GM21786 (cell line): Measurements from ENCODE around the gene IGSF21.
"Not testable (repeated sequence)": the region's sequence is repeated elsewhere in the genome, so short reads cannot be mapped to it uniquely, and the experiment has no call there.

Source experiments
- ATAC-seq: cut with Tn5 transposase; IDR thresholded peaks from one replicate; pipeline ENCODE4 v1.9.1; 2021; ENCODE audit not compliant: unreplicated experiment

IGSF21 gene

DNA sequence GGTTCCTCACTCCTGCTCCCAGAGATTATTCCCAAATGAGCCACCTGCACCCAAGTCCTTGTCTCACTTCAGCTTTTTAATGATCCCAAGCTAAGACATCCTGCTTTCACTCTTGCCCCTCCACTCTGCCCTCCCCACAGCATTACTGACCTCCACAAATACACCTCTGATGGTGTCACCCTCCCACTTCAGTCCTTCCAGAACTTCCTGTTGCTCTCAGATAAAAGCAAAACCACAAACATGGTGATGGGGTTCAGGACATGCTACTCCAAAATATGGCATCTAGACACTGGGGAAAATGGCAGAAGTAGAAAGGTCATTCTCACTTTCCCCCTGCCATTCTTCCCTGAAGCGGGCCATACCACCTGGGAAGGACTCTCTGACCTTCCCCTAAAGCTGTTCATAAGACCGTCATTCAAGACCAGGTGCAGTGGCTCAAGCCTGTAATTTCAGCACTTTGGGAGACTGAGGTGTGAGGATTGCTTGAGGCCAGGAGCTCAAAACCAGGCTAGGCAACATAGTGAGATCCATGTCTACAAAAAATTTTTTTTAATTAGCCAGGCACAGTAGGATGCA is 307.4 kb downstream of the IGSF21 start:
- ATAC-seq: no peak

DNA sequence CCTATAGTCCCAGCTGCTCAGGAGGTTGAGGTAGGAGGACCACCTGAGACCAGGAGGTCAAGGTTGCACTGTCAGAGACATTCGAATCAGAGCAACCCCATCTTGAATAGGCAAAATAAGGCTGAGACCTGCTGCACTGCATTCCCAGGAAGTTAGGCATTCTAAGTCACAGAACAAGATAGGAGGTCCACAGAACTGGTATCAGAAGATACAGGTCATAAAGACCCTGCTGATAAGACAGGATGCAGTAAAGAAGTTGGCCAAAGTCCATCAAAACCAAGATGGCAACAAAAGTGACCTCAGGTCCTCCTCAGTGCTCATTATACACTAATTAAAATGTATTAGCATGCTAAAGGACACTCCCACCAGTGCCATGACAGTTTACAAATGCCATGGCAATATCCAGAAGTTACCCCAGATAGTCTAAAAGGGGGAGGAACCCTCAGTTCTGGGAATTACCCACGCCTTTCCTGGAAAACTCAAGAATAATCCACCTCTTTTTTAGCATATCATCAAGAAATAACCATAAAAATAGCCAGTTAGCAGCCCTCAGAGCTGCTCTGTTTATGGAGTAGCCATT is 307.9 kb downstream of the IGSF21 start:
- no peak for ATAC-seq

DNA sequence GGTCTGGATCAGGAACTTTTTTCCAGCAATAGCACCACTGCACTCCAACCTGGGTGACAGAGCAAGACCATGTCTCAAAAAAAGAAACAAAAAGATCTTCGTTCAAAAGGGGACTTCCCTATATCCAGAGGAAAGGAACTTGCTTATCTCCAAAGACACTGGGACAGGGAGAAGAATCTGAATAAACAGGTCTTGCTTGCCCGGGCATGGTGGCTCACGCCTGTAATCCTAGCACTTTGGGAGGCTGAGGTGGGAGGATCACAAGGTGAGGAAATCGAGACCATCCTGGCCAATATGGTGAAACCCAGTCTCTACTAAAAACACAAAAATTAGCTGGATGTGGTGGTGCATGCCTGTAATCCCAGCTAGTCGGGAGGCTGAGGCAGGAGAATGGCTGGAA is 308.5 kb downstream of the IGSF21 start:
- ATAC-seq: not testable (repeated sequence)

DNA sequence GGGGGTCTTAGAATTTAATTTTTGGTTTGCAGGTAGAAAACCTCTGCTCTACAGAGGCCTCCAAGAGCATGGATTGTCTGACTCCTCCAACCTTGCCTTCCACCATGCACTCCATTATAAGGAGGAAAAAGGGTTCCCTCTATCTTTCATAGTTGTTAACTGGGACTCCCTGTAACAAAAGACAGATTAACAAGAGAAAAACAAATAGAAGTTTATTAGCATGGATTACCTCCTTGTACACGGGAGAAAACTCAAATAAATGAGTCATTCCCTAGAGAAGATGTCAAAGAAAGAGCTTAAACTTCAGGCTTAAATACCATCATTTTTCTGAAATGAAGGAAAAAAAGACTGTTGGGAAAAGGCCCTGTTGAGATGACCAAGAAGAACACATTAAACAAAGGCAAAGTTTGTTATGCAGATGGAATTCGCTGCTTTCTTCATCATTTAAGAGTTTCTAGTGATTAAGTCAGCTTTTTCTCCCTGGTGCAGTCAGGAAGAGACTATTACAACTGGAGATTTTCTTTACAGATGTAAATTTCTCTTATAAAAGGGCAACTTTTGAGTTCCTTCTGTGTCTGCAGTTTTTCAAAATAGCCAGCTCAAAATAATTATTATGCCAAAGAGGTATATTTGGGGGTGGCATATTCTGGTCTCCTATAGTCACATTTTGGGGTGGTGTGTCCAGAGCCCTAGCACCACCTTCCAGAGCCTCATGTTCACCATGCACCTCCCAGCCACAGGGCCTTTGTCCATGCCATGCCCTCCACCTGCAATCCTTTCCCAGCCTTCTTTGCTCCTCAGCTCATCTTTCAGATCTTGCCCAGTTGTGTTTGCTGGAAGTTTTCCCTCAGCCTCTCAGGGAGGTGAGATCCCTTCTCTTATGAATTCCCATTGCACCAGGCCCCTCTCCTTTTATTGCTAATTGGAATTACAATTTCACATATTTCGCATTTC is 310.0 kb downstream of the IGSF21 start:
- ATAC-seq: no peak

DNA sequence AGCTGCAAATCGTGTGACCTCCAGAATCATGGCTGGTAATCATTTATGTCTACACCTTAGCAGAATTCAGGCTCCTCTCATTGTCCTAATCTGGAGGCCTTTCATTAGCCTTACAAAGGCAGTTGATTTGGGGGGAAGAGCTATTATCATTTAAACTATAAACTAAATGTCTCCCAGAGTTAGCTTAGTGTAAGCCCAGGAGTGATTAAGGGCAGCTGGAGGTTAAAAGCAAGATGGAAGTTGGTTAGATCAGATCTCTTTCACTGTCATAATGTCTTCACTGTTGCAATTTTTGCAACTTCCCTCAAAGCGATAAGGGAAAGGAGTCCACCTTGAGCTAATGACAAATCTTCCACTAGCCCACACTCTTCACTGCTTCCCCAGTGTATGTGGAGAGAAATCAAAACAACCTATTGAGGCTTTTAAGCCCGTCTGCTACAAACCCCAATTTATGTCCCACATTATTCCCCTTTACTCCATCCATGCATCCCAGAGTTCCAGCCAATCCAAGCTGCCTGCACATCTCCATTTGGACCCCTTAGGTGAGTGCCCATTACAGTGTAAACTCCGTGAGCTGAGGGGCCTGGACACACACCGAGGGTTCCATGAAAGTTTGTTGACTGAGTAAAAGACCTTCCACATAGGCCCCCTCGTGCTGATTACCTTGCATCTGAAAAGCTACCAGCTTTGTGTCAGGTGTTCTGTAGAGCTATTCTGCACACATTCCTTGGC is 311.7 kb downstream of the IGSF21 start:
- no peak for ATAC-seq

DNA sequence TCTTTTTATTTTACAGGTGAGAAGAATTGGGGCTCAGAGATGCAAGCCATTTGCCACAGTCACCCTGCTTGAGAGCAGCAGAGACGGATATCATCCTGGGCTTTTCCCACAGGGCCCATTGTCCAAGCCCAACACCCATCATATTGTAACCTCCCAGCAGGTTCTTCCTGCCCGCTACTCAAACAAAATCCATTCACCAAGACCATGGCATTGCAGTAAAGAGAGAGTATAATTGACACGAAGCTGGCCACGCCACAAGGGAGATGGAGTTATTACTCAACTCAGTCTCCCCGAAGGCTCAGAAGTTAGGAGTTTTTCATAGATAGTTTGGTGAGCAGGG is 312.2 kb downstream of the IGSF21 start:
- no peak for ATAC-seq

DNA sequence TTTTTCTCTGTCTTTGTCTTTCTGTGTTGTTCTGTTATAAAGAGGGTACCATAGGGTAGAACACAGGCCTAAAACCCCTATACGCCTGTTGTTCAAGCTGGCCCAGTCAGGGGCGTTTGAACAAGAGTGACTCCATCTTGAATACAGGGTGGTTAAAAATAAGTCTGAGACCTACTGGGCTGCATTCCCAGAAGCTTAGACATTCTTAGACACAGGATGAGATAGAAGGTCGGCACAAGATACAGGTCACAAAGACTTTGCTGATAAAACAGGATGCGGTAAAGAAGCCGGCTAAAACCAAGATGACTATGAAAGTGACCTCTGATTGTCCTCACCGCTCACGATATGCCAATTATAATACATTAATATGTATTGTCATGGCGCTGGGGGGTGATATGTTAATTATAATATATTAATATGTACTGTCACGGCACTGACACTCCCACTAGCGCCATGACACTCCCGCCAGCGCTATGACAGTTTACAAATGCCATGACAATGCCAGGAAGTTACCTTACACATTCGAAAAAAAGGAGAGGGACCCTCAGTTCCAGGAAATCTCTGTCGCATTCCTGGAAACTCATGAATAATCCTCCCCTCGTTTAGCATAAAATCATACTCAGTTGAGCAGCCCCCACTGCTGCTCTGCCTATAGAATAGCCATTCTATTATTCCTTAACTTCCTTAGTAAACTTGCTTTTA is 314.6 kb downstream of the IGSF21 start:
- no peak for ATAC-seq

DNA sequence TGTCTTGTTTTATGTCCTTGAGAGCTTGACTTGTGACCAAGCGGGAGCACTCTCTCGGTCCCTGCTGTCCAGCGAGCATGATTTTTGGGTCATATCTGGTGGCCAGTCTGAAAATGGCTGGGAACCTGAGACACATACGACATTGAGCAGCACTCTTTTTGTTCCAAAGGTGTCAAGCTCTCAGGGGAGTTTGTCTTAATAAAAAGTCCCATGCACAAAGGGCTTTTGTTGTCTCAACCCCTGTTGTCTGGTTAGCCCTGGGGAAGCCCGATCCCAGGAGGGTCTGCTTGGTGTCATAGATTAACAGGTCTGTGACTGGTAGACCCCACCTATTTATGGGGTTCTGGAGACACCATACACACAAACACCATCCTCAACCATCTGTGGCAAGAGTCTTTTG is 315.4 kb downstream of the IGSF21 start:
- no peak for ATAC-seq

DNA sequence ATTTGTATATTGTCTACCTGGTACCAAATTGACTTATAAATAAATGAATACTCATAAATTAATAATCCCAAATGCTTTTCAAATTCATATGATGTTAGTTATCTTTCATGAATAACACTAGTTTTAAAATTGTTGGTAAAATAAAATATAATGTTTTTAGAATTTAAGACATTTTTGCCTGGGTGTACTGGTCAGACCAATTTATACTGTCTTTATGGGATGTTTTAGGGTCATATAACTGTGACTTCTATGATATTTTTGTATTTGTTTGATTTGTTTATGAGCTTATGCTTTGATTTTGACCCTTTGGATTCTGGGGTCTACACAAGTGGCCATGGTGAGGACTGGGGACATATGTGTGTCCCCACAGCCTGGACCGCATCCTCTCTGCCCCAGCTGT is 319.0 kb downstream of the IGSF21 start:
- ATAC-seq: no peak
